ENCODE data around the gene SPPL2B.
"Not testable (repeated sequence)": the region's sequence is repeated elsewhere in the genome, so short reads cannot be mapped to it uniquely, and the experiment has no call there.

Gene SPPL2B, protein sequence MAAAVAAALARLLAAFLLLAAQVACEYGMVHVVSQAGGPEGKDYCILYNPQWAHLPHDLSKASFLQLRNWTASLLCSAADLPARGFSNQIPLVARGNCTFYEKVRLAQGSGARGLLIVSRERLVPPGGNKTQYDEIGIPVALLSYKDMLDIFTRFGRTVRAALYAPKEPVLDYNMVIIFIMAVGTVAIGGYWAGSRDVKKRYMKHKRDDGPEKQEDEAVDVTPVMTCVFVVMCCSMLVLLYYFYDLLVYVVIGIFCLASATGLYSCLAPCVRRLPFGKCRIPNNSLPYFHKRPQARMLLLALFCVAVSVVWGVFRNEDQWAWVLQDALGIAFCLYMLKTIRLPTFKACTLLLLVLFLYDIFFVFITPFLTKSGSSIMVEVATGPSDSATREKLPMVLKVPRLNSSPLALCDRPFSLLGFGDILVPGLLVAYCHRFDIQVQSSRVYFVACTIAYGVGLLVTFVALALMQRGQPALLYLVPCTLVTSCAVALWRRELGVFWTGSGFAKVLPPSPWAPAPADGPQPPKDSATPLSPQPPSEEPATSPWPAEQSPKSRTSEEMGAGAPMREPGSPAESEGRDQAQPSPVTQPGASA

DNA sequence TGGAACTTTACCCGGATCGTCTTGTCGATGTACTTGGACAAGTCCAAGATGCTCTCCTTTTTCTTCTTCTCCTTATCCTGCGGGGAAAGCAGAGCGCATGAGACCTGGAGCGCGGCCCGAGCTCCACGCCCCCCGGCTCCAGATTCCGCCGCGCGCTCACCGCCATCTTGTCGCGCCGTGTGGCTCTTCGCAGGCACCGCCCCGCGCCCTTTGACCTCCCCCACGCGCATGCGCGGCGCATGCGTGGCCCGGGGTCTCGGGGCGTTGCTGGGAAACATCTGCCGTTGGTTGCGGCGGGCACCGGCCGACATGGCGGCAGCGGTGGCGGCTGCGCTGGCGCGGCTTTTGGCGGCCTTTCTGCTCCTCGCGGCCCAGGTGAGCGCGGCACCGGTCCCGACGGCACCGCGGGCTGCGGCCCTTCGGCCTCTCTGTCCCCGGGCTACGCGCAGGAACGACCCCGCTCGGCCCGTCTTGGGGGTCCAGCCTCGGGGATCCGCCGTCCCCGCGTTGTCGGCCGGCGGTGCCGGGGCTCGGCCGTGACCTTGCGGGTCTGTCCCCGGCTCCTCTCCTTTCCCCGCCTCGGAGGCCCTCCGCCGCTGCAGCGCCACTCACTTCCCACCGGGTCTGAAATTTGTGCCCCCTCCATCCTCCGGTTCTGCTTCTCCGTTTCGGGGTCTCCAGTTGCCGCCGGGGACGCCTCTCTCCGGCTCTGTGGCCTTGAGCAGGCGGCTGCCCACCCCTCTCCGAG is at the start of gene SPPL2B, which contains the start of gene LSM7:
TSS of gene SPPL2B (plus strand) at position 284 of the 748 bp plus-strand sequence. CDS start at position 310, 26 bp downstream.
TSS of gene LSM7 (minus strand) at position 186 of the 748 bp plus-strand sequence. CDS start at position 166, 20 bp downstream.
- DNase-seq = peak; percentile 91

DNA sequence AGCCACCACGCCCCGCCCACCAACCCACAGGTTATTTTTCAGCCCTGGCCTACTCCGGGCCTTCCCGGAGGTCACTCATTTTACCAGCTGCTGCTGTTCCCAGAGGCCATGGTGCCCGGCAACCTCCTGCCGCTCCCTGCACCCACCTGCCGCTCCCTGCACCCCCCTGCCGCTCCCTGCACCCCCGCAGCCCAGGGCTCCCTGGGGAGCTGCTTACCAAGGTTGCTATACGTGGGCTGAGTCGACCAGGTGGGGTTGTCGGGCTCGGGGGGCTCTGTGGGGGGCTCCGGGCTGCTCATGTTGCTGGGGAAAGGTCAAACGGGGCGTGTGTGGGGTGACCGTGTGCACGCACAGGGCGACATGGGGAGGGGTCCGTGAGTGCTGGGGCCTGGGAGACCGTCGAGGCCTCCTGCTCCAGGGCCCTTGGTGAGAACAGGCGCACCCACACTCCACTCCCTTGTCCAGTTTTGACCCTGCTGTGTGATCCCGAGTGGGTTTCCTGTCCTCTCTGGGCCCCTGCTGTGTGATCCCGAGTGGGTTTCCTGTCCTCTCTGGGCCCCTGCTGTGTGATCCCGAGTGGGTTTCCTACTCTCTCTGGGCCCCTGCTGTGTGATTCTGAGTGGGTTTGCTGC is 47.7 kb upstream of the SPPL2B start:
- DNase-seq = no peak

DNA sequence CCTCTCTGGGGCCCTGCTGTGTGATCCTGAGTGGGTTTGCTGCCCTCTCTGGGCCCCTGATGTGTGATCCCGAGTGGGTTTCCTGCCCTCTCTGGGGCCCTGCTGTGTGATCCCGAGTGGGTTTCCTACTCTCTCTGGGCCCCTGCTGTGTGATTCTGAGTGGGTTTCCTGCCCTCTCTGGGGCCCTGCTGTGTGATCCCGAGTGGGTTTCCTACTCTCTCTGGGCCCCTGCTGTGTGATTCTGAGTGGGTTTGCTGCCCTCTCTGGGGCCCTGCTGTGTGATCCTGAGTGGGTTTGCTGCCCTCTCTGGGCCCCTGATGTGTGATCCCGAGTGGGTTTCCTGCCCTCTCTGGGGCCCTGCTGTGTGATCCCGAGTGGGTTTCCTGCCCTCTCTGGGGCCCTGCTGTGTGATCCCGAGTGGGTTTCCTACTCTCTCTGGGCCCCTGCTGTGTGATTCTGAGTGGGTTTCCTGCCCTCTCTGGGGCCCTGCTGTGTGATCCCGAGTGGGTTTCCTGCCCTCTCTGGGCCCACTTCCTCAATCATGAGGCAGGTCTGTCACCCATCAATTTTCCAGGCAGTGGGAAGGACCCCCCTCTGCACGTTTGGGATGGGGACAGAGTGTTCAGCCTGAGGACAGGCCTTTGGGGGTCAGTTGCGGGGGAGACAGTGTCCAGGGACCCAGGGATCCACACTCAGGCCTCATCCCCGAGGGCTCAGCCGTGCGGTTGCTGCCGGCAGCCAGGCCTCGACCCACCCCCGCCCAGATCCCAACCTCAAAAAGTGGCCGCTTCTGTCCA is 47.0 kb upstream of the SPPL2B start:
- DNase-seq = not testable (repeated sequence)

DNA sequence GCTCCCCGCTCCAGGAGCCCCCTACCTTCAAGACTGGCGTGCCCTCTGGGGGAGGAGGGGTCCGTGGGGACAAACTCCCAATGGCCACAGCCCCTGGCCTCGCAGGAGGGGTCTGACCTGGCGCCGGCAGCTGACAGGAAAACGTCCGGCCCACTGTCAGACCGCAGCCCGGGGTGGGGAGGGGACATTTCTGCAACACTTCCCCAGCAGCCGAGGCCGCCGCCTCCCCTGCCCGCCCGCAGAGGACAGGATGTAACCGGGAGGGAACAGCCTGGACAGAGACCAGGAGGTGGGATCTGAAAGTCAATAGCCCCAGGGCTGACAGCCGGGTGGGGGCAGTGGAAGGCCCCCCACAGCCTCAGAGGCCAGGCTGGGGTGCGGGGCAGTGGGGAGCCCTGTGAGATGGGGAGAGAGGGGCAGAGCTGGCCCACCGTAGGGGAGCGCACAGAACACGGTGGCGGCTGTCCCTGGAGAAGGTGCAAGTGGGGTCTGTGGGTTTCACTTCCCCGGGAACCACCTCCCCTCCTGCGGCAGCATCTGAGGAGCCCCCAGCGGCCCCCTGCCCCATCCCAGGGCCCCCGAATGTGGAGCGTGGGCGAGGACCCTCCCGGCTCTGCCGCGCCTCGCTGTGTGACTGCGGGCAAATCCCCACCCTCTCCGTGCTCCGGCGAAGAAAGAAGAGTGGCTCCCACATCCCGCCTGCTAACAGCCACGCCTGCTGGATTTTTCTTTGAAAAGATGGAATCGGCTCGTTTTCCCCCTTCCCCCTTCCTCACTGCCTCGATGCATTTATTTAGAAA is 46.2 kb upstream of the SPPL2B start, which contains the start of gene PEAK3:
TSS of gene PEAK3 (minus strand) at position 114 of the 800 bp plus-strand sequence. CDS start 1,244 bp downstream, outside the sequence.
- DNase-seq = no peak

DNA sequence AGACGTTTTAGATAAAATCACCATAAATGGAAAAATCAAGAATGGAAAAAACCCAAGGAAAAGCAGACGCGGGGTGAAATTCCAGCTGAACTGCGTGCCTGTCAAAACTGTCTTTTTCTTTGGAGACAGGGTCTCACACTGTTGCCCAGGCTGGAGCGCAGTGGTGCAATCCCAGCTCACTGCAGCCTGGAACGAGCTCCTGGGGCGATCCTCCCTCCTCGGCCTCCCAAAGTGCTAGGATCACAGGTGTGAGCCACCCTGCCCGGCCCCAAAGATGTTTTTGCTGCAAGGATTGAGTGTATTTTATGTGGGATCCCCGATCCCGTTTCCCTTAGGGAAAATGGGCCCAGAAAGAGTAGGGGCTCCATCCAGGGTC is 45.6 kb upstream of the SPPL2B start:
- DNase-seq = no peak

DNA sequence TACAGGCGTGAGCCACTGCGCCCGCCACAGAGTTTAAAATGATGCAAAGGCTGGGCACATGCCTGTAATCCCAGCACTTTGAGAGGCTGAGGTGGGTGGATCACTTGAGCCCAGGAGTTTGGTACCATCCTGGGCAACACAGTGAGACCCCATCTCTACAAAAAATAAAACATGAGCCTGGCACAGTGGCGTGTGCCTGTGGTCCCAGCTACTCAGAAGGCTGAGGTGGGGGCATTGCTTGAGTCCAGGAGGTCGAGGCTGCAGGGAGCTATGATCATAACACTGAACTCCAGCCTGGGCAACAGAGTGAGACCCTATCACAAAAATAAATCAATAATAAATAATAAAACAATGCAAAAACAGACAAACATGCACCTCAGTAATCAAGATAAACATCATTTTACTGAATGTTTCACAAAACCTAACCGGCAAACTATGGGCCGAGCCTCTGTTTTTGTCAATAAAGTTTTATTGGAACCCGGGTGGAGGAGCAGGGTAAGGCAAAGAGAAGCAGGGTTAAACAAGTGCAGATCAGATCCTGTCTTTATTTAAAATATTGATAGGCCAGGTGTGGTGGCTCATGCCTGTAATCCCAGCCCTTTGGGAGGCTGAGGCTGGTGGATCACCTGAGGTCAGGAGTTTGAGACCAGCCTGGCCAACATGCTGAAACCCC is 44.5 kb upstream of the SPPL2B start:
- no peak for DNase-seq

DNA sequence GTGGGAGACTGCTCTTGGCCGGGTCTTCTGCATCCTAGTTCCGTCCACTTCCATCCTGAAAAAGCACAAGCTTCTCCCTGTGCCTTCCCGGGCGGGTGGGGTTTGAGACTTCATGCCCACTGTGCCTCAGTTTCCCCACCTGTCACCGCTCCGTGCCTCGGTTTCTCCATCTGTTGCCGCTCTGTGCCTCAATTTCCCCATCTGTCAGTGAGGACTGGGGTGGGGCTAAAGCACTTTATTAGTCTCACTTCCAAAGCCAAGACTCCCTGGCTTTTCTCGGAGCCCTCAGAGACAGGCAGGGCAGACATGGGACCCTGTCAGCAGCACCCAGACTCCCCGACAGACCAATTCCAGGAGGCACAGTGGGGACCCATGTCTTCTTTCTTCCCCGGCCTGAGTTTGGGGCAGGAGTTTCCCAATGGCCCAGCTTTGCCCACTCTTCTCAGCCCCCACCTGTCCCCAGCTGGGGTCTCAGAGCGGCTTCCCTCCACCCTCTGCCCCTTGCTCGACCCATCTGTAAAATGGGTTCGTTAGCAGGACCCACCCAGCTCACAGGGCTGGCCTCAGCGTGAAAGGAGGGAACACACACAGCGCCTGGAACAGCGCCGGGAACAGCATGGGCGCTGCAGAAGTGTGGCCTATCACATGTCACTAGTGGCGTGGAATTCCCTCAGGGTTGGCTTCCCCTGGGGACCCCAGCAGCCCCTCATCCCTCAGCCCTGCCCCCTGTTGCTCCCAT is 41.9 kb upstream of the SPPL2B start:
- no peak for DNase-seq

DNA sequence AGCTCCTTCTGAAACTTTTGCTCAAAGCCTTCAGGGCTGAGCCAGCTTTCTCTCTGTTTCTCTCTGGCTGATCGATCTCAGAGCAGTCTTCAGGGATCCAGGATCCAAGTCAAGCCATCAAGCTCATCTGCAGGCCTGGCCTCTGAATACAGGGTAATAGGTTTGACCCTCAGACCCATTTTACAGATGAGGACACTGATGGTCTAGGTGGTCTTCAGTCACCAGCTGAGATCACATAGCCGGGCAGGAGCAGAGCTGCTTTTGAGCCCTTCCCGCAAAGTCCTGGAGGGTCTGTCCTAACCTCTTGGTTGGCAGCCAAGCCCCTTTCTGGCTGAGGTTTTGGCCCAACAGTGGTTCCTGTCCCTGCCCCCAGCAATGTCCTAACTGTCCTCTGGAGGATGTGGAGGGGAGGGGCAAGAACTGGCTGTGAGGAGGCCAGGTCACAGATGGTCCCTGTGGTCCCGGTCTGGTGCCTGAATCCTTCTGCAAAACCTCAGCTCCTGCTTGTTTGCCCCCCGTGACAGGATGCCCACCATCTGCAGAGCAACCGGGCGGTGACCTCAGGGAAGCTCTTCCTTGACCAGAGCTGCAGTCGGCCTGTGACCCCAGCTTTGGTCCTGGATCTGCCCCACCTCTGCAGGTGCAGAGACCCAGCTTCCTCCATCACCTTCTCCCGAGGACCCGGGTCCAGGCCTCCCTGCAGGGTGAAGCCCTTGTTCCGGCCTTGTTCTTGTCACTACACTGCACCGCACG is 40.7 kb upstream of the SPPL2B start:
- DNase-seq = no peak

DNA sequence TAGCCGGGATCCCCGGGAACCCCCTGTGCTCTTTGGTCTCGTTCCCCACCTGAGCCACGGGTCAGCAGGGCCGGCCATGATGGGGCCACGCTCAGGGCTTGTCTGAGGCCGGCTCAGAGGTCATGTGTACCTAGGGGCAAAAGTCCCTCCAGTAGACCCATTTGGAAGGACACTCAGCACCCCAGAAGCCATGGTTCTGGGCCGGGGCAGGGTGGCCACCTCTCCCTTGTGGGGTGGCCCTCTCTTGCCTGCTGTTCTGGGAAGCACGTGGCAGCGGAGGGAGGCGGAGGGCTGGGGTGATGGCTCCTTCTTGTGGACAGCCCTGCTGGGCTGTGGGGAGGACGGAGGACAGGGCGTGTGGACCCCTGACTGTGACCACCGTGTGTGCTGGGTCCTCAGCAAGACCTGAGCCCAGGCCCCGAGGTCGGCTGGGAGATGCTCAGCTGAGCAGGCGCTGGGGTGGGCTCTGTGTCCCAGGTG is 40.1 kb upstream of the SPPL2B start:
- DNase-seq = no peak

DNA sequence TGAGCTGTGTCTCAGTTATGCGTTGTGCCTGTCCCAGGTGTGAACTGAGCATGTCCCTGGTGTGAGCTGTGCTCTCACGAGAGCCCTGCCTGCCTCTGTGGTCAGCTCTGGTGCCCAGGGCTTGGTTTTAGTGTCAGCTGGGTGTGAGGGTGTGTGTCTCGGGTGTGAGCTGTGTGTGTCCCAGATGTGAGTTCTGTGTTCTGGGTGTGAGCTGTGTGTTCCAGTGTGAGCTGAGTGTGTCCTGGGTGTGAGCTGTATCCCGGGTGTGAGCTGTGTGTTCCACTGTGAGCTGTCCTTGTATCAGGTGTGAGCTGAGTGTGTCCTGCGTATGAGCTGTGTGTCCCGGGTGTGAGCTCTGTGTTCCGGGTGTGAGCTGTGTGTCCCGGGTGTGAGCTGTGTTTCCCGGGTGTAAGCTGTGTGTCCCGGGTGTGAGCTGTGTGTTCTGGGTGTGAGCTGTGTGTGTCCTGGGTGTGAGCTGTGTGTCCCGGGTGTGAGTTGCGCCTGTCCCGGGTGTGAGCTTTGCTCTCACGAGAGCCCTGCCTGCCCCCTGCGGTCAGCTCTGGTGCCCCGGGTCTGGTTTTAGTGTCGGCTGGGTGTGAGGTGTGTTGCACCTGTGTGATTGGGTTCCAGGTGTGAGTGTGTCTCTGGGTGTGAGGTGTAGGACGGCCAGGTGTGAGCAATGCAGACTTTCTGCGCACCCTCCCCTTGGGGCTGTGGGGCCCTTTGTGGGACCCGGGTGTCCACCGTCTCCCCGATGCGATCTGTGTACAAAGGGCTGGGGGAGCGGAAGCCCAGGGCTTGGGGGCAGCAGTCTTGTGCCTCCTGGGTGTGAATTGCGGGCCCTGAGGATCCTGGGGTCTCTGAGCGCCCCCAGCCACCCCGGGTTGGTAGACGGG is 39.4 kb upstream of the SPPL2B start:
- no peak for DNase-seq

DNA sequence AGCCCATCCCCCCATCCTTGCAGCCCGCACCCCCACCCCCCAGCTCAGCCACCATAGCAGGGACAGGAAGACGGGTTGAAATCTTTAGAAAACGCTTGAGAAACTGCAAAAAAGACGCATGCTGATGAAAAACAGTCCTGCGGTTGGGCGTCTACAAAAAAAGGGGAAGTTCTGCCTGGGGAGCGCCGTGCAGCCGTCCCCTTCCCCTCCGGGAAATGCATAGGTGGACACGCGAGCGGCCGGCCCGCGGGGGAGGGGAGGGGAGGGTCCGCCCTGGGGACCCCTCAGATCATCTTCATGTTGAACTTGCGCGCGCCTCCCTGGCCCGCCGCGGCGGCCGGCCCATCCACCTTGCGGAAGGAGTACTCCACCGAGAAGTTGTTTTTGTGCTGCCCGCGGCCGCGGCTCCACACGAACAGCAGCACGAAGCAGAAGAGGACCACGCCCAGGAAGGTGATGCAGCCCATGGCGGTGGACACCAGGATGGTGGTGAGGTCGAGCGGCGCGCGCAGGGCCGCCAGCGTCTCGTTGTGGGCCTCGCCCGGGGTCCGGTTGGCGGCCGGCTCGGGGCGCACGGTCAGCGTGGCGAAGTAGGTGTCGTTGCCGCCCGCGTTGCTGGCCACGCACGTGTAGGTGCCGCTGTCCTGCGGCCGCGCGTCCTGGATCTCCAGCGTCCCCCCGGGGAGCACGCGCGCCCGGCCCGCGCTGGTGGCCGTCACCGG is 38.6 kb upstream of the SPPL2B start:
- DNase-seq = no peak

DNA sequence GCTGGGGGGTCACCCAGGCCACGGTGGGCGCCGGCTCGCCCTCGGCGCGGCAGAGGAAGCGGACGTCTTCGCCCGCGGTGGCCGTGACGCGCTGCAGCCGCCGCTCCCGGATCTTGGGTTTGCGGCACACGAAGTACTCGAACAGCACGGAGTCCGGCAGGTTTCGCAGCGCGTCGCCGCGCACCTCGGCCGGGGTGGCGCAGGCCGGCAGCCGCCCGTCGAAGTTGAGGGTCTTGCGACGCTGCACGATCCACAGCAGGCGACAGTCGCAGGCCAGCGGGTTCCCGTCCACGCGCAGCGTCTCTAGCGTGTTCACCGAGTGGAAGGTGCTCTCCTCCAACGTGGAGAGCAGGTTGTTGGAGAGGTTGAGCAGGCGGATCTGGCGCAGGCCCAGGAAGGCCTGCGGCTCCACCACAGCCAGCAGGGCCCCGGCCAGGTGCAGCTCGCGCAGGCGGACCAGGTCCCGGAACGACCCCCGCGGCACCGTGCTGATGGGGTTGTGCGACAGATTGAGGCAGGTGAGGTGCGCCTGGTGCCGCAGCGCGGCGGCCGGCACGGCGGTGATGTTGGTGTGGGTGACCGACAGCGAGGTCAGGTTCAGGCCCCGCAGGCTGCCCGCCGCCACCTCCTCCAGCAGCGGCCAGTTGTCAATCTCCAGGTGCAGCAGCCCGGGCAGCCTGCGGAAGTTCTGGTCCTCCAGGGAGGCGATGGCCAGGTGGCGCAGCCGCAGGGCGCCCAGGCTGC is 37.9 kb upstream of the SPPL2B start:
- no peak for DNase-seq

DNA sequence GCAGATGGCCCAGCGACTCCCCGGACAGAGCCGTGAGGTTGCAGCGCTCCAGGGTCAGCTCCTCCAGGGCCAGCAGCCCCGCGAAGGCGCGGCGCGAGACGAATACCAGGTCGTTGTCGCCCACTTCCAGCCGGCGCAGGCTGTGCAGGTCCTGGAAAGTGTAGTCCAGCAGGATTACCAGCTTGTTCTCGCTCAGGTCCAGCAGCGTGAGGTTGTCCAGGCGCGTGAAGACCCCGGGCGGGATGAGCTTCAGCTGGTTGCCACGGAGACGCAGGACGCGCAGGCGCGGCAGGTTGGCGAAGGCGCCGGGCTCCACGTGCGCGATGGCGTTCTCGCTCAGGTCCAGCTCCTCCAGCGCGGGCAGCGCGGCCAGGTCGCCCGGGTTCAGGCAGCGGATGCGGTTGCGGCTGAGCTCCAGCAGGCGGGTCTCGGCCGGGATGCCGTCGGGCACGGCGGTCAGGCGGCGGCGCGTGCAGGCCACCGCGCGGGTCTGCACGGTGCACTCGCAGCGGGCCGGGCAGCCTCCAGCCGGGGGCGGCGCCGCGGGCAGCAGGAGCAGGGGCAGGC is 37.2 kb upstream of the SPPL2B start:
- DNase-seq = no peak

DNA sequence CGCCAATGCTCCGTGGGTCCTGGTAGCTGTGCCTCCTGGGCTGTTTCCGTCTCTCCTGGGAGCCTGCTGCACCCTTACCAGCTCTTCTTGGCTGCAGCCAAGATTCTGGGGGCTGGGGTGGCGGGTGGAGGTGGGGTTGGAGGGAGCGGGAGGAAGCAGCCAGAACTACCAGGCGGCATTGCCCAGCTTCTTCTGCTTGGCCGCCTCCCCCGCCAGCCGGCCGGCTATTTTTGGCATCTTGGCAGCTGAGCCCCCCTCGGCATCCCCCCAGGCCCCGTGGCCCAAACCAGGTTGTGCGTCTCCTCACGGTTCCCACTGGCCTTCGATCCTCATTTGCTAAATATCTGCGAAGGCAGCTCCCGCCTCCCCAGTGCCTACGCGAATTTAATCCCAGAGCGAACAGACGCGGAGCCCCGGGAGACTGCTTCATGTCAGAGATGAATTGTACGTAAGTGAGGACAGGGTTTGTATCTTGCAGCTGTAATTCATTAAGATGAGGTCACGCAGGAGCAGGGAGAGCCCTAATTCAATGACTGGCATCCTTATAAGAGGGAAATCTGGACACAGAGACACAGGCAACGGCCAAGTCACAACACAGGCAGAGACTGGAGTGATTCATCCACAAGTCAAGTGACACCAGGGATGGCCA is 33.7 kb upstream of the SPPL2B start:
- DNase-seq = no peak

DNA sequence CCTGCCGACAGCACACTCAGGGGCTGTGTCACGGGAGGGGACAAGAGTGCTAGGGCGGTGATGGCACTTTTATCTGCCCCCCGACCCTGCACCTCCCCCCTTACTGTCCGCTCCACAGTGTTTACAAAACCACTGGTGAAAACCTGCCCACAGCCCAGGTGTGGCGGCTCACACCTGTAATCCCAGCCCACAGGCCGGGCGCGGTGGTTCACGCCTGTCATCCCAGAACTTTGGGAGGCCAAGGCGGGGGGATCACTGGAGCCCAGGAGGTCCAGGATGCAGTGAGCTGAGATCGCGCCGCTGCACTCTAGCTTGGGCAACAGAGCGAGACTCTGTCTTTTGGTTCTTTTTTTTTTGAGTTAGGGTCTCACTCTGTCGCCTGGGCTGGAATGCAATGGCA is 32.3 kb upstream of the SPPL2B start:
- no peak for DNase-seq

DNA sequence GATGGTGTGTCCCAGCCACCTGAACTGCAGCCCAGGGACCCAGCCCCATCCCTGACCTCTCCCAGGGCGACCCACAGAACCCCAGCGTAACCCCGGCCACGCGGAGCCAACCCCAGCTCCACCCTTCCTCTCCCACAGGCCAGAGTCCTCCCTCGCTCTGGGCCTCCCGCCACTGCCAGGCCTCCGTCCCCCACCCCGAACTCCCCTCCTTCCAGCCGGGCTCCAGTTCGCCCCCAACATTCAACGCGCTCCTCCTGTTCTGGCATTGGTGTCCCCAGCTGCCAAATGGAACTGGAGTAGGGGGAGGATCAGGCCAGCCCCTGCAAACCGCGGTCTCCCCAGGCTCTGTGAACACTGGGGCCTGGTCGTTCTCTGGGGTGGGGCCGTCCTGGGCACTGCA is 28.0 kb upstream of the SPPL2B start:
- DNase-seq = no peak
